ENCODE measurements around the gene MAD2L1BP. TPM values are rescaled to one million over a fixed set of nuclear protein-coding genes. Genes with fewer than 3 reads are reported as not detected.

The MAD2L1BP gene
- total RNA-seq, 4 donors from 2014 or later, result 32.2 to 72.0 (median 58.0) TPM

GRCh38 chr6:43622541-43622940 is 13.1 kb upstream of the MAD2L1BP start:
- DNase-seq, result no peak
- Histone ChIP-seq H3K9me3 (no peaks in the 10 kb centered on the region), H3K27ac (no peak overlapping the region), H3K27me3 (no peaks in the 10 kb centered on the region), H3K4me3 (no peak overlapping the region), H3K36me3 (peaks cover 0 to 68% (median 0%) of the 10 kb centered on the region in 3 donors), H3K4me1 (peaks cover 0 to 9% (median 0%) of the 10 kb centered on the region in 4 donors)
- TF ChIP-seq POLR2A (IDR thresholded peaks at IDR 0.05), result no peak
- TF ChIP-seq CTCF (IDR thresholded peaks at IDR 0.05), result no peak

- Histone ChIP-seq H3K4me3 (no peak overlapping the region), H3K27ac (no peak overlapping the region), H3K4me1 (peaks cover 0 to 18% (median 0%) of the 10 kb centered on the region in 4 donors), H3K9me3 (no peaks in the 10 kb centered on the region), H3K27me3 (no peaks in the 10 kb centered on the region), H3K36me3 (peaks cover 0 to 68% (median 0%) of the 10 kb centered on the region in 3 donors)
- TF ChIP-seq CTCF (IDR thresholded peaks at IDR 0.05) (no peak), POLR2A (IDR thresholded peaks at IDR 0.05) (no peak)
- no peak for DNase-seq
Observed at GRCh38 chr6:43623880-43624785, 11.5 kb upstream of the MAD2L1BP start.

- H3K4me1 ChIP-seq, result peaks cover 0 to 18% (median 0%) of the 10 kb centered on the region in 4 donors
- H3K27ac ChIP-seq, result no peak overlapping the region
- H3K27me3 ChIP-seq, result no peaks in the 10 kb centered on the region
- H3K36me3 ChIP-seq, result peaks cover 0 to 66% (median 0%) of the 10 kb centered on the region in 3 donors
- DNase-seq, result no peak
- TF ChIP-seq POLR2A (IDR thresholded peaks at IDR 0.05) (no peak), CTCF (IDR thresholded peaks at IDR 0.05) (no peak)
- H3K9me3 ChIP-seq, result no peaks in the 10 kb centered on the region
- H3K4me3 ChIP-seq, result no peak overlapping the region
Observed at GRCh38 chr6:43624786-43625288, 10.8 kb upstream of the MAD2L1BP start.

DNA sequence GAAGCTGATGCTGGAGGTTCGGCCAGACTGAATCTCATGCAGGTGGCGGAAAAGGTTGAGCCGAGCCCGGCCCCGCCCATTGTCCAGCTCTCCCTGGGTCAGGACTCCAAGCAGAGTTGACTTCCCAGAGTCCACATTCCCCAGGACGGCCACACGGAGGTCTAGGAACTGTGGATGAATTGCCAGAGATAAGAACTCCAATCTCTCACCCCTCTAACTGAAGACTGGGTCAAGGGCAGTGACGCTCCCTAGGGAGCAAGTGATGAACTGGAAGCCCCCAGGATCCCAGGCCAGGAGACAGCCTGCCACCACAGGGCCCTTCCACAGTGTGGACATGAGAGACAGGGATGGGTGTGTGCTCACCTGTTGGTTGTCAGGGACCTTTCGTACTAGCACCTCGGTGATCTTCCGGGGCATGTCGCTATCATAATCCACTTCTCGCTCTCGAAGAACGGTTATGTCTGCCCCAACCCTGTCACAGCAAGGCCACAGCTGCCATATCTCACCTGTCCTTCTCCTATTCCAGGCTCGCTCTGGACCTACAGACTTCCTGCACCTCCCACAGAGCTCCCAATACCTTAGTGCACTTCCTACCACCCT is 10.1 kb upstream of the MAD2L1BP start:
- H3K36me3 ChIP-seq, result peaks cover 0 to 59% (median 0%) of the 10 kb centered on the region in 3 donors
- no peak for DNase-seq
- no peaks in the 10 kb centered on the region for H3K27me3 ChIP-seq
- no peak overlapping the region for H3K27ac ChIP-seq
- TF ChIP-seq CTCF (IDR thresholded peaks at IDR 0.05) (no peak), POLR2A (IDR thresholded peaks at IDR 0.05) (no peak)
- H3K4me3 ChIP-seq, result no peak overlapping the region
- H3K4me1 ChIP-seq, result peaks cover 0 to 22% (median 3%) of the 10 kb centered on the region in 4 donors
- H3K9me3 ChIP-seq, result no peaks in the 10 kb centered on the region

DNA sequence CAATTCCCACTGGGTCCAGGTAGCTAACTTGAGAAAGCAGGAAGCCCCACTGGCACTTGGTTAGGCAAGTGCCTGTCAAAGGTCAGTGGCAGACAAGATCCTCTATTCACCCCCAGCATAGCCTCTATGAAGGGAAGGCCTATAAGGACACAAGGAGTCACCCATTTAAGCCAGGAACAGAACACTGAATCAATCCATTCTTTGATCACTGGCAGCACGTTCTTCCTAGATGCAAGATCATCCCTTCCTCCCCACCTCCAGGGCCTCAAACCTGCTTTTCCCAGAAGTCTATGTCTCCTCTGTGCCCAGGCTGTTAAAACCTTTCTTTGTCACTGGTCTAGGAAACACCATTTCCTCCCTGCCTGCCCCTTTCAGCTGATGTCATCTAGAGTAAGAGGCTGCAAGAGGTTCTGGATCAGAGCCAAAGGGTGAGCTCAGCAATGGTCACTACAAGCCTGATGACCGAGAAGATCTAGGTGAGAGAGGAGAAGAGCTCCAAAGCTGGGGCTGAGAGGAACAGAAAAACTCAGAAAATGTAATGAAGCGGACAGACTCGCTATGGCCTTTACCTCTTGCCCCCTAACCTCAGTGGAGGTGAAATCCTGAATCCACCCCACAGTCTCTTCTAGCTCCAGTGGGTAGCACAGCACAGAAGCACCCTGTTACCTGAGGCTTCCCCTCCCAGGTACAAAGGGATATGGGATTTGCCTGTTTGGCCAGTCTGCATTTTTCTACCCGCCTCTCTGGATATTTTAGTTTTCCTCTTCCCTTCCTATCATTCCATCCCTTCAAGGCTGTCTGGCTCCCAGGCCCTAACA is 8.4 kb upstream of the MAD2L1BP start:
- TF ChIP-seq POLR2A (IDR thresholded peaks at IDR 0.05), result no peak
- no peak for TF ChIP-seq CTCF (IDR thresholded peaks at IDR 0.05)
- Histone ChIP-seq H3K4me1 (peaks cover 0 to 24% (median 3%) of the 10 kb centered on the region in 4 donors), H3K27me3 (no peaks in the 10 kb centered on the region), H3K4me3 (no peak overlapping the region), H3K27ac (peak overlapping the region; percentile 8 to 57 (median 46)), H3K36me3 (peaks cover 0 to 42% (median 0%) of the 10 kb centered on the region in 3 donors), H3K9me3 (no peaks in the 10 kb centered on the region)
- DNase-seq, result peak in 2 of 3 donors; percentile 36 to 87
